GM23338 (cell line): Measurements from ENCODE around the gene NR3C1. TPM values are rescaled to one million over a fixed set of nuclear protein-coding genes. Genes with fewer than 3 reads are reported as not detected.

Experiments used
- ATAC-seq: fragments of 200-7000 bp; cut with Tn5 transposase; 3 replicates; pipeline ENCODE4 v1.9.1; 2020
- DNase-seq: peaks from one replicate; pipeline ENCODE4 v3.0.0-alpha.2; 2015; ENCODE audit warnings: low spot score
- H2AFZ ChIP-seq: fragments of 200-600 bp; sonication (generic); 2 replicates; pipeline ENCODE4 v1.8.0; 2016; ENCODE audit warnings: antibody characterized with exemption, mild to moderate bottlenecking, moderate library complexity
- H3F3A ChIP-seq: fragments of 200-600 bp; sonication (generic); replicated peaks from 2 replicates; pipeline ENCODE4 v1.8.0; 2017; ENCODE audit warnings: antibody characterized with exemption, mixed run types, low read depth
- H3K27ac ChIP-seq: fragments of 200-600 bp; sonication (generic); 2 replicates; pipeline ENCODE4 v1.6.1; 2016; ENCODE audit warnings: low read depth
- H3K27me3 ChIP-seq: fragments of 200-600 bp; sonication (generic); 2 replicates; pipeline ENCODE4 v1.8.0; 2016; ENCODE audit warnings: mild to moderate bottlenecking, mixed run types, moderate library complexity; ENCODE audit not compliant: insufficient read depth
- H3K36me3 ChIP-seq: fragments of 200-600 bp; sonication (generic); 2 replicates; pipeline ENCODE4 v1.8.0; 2016; ENCODE audit warnings: mild to moderate bottlenecking; ENCODE audit not compliant: insufficient read depth
- H3K4me1 ChIP-seq: fragments of 200-600 bp; sonication (generic); 2 replicates; pipeline ENCODE4 v1.8.0; 2016; ENCODE audit warnings: mild to moderate bottlenecking, moderate library complexity; ENCODE audit not compliant: insufficient read depth
- H3K4me2 ChIP-seq: fragments of 200-600 bp; sonication (generic); 2 replicates; pipeline ENCODE4 v1.7.1; 2017; ENCODE audit warnings: mixed run types
- H3K4me3 ChIP-seq: fragments of 200-600 bp; sonication (generic); 2 replicates; pipeline ENCODE4 v1.6.1; 2016; ENCODE audit warnings: mixed run types
- H3K79me2 ChIP-seq: fragments of 200-600 bp; sonication (generic); replicated peaks from 2 replicates; pipeline ENCODE4 v1.8.0; 2017; ENCODE audit warnings: mild to moderate bottlenecking; ENCODE audit not compliant: insufficient read depth
- H3K9me2 ChIP-seq: fragments of 200-600 bp; sonication (generic); 2 replicates; pipeline ENCODE4 v1.8.0; 2017; ENCODE audit not compliant: insufficient read depth
- H4K20me1 ChIP-seq: fragments of 200-600 bp; sonication (generic); replicated peaks from 2 replicates; pipeline ENCODE4 v1.8.0; 2017; ENCODE audit warnings: mild to moderate bottlenecking; ENCODE audit not compliant: insufficient read depth
- H3K27ac Mint-ChIP-seq: 2 replicates; pipeline ENCODE4 v1.8.0; 2020; ENCODE audit warnings: inconsistent platforms, mild to moderate bottlenecking, moderate library complexity, mixed read lengths
- H3K27me3 Mint-ChIP-seq: 3 replicates; pipeline ENCODE4 v1.8.0; 2022; ENCODE audit warnings: low read depth, mild to moderate bottlenecking, moderate library complexity, mixed read lengths, inconsistent platforms; ENCODE audit not compliant: insufficient read depth, poor library complexity
- H3K36me3 Mint-ChIP-seq: 3 replicates; pipeline ENCODE4 v1.8.0; 2021; ENCODE audit warnings: low read depth, mild to moderate bottlenecking, inconsistent platforms, moderate library complexity, mixed read lengths
- H3K4me1 Mint-ChIP-seq: 3 replicates; pipeline ENCODE4 v1.8.0; 2020; ENCODE audit warnings: mild to moderate bottlenecking, inconsistent platforms, mixed read lengths
- H3K4me3 Mint-ChIP-seq: 3 replicates; pipeline ENCODE4 v1.8.0; 2021; ENCODE audit warnings: moderate library complexity, mild to moderate bottlenecking, inconsistent platforms, mixed read lengths
- H3K9me3 Mint-ChIP-seq: 3 replicates; pipeline ENCODE4 v1.8.0; 2020; ENCODE audit warnings: moderate library complexity, mild to moderate bottlenecking, inconsistent platforms, mixed read lengths
- CREB1 ChIP-seq: fragments of 250-450 bp; sonication (Bioruptor Pico); IDR thresholded peaks from 2 replicates; pipeline ENCODE4 v1.5.0; 2020; ENCODE audit warnings: low read depth, mild to moderate bottlenecking, moderate library complexity
- EZH2 ChIP-seq: fragments of 200-600 bp; sonication (generic); IDR thresholded peaks from one replicate; pipeline ENCODE4 v1.8.0; 2017; ENCODE audit warnings: antibody characterized with exemption, mild to moderate bottlenecking, low read depth; ENCODE audit not compliant: unreplicated experiment
- EZH2phosphoT487 ChIP-seq: fragments of 200-600 bp; sonication (generic); IDR thresholded peaks from one replicate; pipeline ENCODE4 v1.8.1; 2018; ENCODE audit warnings: antibody characterized with exemption; ENCODE audit not compliant: unreplicated experiment
- JUNB ChIP-seq: IDR thresholded peaks from one replicate; pipeline ENCODE4 v1.6.1; 2016; ENCODE audit warnings: antibody characterized with exemption; ENCODE audit not compliant: unreplicated experiment
- POLR2AphosphoS5 ChIP-seq: IDR thresholded peaks from 2 replicates; pipeline ENCODE4 v1.6.1; 2016; ENCODE audit warnings: antibody characterized with exemption, low read depth
- ZNF114 ChIP-seq: fragments of 250-450 bp; sonication (Bioruptor Pico); IDR thresholded peaks from 2 replicates; pipeline ENCODE4 v1.5.0; 2020; ENCODE audit warnings: mild to moderate bottlenecking, moderate library complexity
- polyA plus RNA-seq: library from polyadenylated mRNA; unstranded; fragments of >200 nt; fragmentation: Nextera tagmentation; extraction: Ambion mirVana; gene quantifications from 2 replicates; pipeline ENCODE4 v1.2.1, GENCODE V29; 2016
- total RNA-seq: library from RNA; depleted of rRNA; stranded (reverse); fragments of >200 nt; shearing (Covaris generic); gene quantifications from 2 replicates; pipeline ENCODE4 v1.2.3, GENCODE V29; 2014
- TF ChIP-seq, protein P1 (sequence below): fragments of 250-450 bp; sonication (Bioruptor Pico); IDR thresholded peaks from 2 replicates; pipeline ENCODE4 v1.5.0; 2020; ENCODE audit warnings: mild to moderate bottlenecking, moderate library complexity
- TF ChIP-seq, protein P2 (sequence below): IDR thresholded peaks from 2 replicates; pipeline ENCODE4 v1.6.1; 2016; ENCODE audit warnings: antibody characterized with exemption

Gene NR3C1
- total and polyA plus RNA-seq, 2 experiments from 2014 or later, result 1.2 to 4.6 TPM

DNA sequence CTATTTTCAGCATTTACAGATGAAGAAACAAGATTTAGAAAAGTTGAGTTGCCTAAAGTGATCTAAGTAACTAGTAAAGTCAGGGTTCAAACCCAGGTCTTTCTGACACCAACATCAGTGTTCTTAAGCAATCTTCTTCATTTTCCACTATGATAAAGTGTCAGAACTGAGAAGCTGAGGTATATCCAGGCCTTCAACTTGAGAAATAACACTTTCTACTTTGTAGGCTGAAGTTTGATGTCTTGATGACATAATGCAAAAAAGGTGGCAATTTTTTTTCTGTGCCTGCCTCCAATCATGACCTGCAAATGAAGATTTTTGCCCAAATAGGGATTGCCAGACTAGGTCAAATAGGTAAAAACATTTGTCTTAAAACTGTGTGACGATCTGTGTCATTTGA lies 81.3 kb downstream of the NR3C1 start (continued):
- TF ChIP-seq, protein P1, sequence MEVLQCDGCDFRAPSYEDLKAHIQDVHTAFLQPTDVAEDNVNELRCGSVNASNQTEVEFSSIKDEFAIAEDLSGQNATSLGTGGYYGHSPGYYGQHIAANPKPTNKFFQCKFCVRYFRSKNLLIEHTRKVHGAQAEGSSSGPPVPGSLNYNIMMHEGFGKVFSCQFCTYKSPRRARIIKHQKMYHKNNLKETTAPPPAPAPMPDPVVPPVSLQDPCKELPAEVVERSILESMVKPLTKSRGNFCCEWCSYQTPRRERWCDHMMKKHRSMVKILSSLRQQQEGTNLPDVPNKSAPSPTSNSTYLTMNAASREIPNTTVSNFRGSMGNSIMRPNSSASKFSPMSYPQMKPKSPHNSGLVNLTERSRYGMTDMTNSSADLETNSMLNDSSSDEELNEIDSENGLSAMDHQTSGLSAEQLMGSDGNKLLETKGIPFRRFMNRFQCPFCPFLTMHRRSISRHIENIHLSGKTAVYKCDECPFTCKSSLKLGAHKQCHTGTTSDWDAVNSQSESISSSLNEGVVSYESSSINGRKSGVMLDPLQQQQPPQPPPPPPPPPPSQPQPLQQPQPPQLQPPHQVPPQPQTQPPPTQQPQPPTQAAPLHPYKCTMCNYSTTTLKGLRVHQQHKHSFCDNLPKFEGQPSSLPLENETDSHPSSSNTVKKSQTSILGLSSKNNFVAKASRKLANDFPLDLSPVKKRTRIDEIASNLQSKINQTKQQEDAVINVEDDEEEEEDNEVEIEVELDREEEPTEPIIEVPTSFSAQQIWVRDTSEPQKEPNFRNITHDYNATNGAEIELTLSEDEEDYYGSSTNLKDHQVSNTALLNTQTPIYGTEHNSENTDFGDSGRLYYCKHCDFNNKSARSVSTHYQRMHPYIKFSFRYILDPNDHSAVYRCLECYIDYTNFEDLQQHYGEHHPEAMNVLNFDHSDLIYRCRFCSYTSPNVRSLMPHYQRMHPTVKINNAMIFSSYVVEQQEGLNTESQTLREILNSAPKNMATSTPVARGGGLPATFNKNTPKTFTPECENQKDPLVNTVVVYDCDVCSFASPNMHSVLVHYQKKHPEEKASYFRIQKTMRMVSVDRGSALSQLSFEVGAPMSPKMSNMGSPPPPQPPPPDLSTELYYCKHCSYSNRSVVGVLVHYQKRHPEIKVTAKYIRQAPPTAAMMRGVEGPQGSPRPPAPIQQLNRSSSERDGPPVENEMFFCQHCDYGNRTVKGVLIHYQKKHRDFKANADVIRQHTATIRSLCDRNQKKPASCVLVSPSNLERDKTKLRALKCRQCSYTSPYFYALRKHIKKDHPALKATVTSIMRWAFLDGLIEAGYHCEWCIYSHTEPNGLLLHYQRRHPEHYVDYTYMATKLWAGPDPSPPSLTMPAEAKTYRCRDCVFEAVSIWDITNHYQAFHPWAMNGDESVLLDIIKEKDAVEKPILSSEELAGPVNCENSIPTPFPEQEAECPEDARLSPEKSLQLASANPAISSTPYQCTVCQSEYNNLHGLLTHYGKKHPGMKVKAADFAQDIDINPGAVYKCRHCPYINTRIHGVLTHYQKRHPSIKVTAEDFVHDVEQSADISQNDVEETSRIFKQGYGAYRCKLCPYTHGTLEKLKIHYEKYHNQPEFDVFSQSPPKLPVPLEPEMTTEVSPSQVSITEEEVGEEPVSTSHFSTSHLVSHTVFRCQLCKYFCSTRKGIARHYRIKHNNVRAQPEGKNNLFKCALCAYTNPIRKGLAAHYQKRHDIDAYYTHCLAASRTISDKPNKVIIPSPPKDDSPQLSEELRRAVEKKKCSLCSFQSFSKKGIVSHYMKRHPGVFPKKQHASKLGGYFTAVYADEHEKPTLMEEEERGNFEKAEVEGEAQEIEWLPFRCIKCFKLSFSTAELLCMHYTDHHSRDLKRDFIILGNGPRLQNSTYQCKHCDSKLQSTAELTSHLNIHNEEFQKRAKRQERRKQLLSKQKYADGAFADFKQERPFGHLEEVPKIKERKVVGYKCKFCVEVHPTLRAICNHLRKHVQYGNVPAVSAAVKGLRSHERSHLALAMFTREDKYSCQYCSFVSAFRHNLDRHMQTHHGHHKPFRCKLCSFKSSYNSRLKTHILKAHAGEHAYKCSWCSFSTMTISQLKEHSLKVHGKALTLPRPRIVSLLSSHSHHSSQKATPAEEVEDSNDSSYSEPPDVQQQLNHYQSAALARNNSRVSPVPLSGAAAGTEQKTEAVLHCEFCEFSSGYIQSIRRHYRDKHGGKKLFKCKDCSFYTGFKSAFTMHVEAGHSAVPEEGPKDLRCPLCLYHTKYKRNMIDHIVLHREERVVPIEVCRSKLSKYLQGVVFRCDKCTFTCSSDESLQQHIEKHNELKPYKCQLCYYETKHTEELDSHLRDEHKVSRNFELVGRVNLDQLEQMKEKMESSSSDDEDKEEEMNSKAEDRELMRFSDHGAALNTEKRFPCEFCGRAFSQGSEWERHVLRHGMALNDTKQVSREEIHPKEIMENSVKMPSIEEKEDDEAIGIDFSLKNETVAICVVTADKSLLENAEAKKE (CRISPR knock-in tag), result no peak
- no peak for TF ChIP-seq EZH2
- TF ChIP-seq EZH2phosphoT487, result no peak

DNA sequence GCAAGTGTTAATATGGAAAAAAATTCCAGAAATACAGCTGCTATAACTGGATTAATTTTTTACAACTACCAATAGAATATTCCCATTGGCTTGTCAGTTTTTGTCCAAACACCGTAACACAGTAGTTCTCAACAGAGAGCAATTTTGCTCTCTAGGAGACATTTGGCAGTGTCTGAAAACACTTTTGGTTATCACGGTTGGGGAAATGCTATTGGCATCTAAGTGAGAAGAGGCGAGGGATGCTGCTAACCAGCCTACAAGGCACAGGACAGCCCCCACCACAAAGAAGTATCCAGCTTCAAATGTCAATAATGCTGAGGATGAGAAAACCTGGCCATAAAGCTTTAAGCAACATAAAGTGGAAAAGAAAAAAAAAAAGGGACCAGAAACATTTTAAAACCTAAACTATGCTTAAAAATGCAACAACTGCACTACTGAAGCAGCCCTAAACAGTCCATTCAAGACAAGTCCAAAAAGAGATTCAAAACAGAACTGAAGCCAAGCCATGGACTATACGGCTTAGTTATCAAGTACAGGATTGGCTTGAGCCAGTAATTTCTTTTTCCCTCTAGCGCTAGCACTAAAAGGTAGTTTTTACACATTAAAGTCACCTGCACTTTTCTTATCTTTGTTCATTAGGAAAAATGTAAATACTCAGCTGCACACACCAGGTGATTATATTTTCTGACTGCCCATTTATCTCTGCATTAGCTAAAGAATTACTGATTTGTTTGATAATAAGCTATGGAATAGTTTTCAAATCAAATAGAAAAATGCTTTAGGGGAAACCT lies 83.9 kb downstream of the NR3C1 start:
- Mint-ChIP-seq H3K27me3 (no peaks in the 10 kb centered on the region), H3K4me1 (no peaks in the 10 kb centered on the region), H3K27ac (no peak overlapping the region; the same call in 1 of the 2 replicates), H3K36me3 (peaks cover 2% of the 10 kb centered on the region; the same call in 1 of the 3 replicates), H3K4me3 (no peak overlapping the region), H3K9me3 (no peaks in the 10 kb centered on the region)
- DNase-seq, result no peak
- Histone ChIP-seq H3K27ac (no peak overlapping the region), H3K79me2 (no peaks in the 10 kb centered on the region), H3K36me3 (no peaks in the 10 kb centered on the region), H2AFZ (no peak overlapping the region), H3K4me2 (no peak overlapping the region), H4K20me1 (no peaks in the 10 kb centered on the region), H3K27me3 (no peaks in the 10 kb centered on the region), H3K4me3 (no peak overlapping the region), H3K4me1 (no peaks in the 10 kb centered on the region), H3K9me2 (no peaks in the 10 kb centered on the region), H3F3A (no peaks in the 10 kb centered on the region)
- ATAC-seq, result no peak
- TF ChIP-seq, protein P1 (CRISPR knock-in tag), result no peak
- TF ChIP-seq ZNF114 (CRISPR knock-in tag) (no peak), POLR2AphosphoS5 (no peak), JUNB (no peak), CREB1 (CRISPR knock-in tag) (no peak), EZH2phosphoT487 (no peak)
- TF ChIP-seq, protein P2, sequence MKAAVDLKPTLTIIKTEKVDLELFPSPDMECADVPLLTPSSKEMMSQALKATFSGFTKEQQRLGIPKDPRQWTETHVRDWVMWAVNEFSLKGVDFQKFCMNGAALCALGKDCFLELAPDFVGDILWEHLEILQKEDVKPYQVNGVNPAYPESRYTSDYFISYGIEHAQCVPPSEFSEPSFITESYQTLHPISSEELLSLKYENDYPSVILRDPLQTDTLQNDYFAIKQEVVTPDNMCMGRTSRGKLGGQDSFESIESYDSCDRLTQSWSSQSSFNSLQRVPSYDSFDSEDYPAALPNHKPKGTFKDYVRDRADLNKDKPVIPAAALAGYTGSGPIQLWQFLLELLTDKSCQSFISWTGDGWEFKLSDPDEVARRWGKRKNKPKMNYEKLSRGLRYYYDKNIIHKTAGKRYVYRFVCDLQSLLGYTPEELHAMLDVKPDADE, result no peak
